Neural crest cell (in vitro differentiated cells): ENCODE data around the gene TRIP4. TPM values are rescaled to one million over a fixed set of nuclear protein-coding genes. Genes with fewer than 3 reads are reported as not detected.
"Not testable (repeated sequence)": the region's sequence is repeated elsewhere in the genome, so short reads cannot be mapped to it uniquely, and the experiment has no call there.

Experiments used
- DNase-seq: peaks from one replicate; pipeline ENCODE4 v3.0.0; 2021; ENCODE audit warnings: low read depth, mixed read lengths, low spot score
- H3K27ac Mint-ChIP-seq: one replicate; pipeline ENCODE4 v1.8.0; 2021; ENCODE audit warnings: mild to moderate bottlenecking, mixed read lengths; ENCODE audit not compliant: unreplicated experiment
- H3K27me3 Mint-ChIP-seq: 2 replicates; pipeline ENCODE4 v1.8.0; 2021; ENCODE audit warnings: low read depth, mild to moderate bottlenecking, mixed read lengths
- H3K36me3 Mint-ChIP-seq: 2 replicates; pipeline ENCODE4 v1.8.0; 2021; ENCODE audit warnings: low read depth, mild to moderate bottlenecking, mixed read lengths
- H3K4me1 Mint-ChIP-seq: 2 replicates; pipeline ENCODE4 v1.8.0; 2021; ENCODE audit warnings: mixed read lengths
- H3K4me3 Mint-ChIP-seq: one replicate; pipeline ENCODE4 v1.8.0; 2021; ENCODE audit warnings: mild to moderate bottlenecking, mixed read lengths
- H3K9me3 Mint-ChIP-seq: 2 replicates; pipeline ENCODE4 v1.8.0; 2021; ENCODE audit warnings: mixed read lengths
- total RNA-seq: library from RNA; stranded (reverse); gene quantifications from 2 replicates; pipeline ENCODE4 v1.2.1, GENCODE V29; 2021
- TF ChIP-seq, protein P1 (sequence below): fragments of 200-600 bp; sonication (generic); conservative IDR thresholded peaks from 2 replicates; pipeline ENCODE4 v1.5.0; 2021; ENCODE audit warnings: antibody characterized with exemption, mild to moderate bottlenecking

Gene TRIP4
- total RNA-seq, 1 donor from 2014 or later = 20.8 TPM

- DNase-seq = no peak
- H3K4me3 Mint-ChIP-seq = no peak overlapping the region
- TF ChIP-seq, protein P1, sequence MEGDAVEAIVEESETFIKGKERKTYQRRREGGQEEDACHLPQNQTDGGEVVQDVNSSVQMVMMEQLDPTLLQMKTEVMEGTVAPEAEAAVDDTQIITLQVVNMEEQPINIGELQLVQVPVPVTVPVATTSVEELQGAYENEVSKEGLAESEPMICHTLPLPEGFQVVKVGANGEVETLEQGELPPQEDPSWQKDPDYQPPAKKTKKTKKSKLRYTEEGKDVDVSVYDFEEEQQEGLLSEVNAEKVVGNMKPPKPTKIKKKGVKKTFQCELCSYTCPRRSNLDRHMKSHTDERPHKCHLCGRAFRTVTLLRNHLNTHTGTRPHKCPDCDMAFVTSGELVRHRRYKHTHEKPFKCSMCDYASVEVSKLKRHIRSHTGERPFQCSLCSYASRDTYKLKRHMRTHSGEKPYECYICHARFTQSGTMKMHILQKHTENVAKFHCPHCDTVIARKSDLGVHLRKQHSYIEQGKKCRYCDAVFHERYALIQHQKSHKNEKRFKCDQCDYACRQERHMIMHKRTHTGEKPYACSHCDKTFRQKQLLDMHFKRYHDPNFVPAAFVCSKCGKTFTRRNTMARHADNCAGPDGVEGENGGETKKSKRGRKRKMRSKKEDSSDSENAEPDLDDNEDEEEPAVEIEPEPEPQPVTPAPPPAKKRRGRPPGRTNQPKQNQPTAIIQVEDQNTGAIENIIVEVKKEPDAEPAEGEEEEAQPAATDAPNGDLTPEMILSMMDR = no peak
- H3K27me3 Mint-ChIP-seq = no peaks in the 10 kb centered on the region
- no peaks in the 10 kb centered on the region for H3K9me3 Mint-ChIP-seq
- no peaks in the 10 kb centered on the region for H3K4me1 Mint-ChIP-seq
- no peak overlapping the region for H3K27ac Mint-ChIP-seq
- H3K36me3 Mint-ChIP-seq = peaks cover 6% of the 10 kb centered on the region
Measured at GRCh38 chr15:64373360-64373759, 14.3 kb upstream of the TRIP4 start.

DNA sequence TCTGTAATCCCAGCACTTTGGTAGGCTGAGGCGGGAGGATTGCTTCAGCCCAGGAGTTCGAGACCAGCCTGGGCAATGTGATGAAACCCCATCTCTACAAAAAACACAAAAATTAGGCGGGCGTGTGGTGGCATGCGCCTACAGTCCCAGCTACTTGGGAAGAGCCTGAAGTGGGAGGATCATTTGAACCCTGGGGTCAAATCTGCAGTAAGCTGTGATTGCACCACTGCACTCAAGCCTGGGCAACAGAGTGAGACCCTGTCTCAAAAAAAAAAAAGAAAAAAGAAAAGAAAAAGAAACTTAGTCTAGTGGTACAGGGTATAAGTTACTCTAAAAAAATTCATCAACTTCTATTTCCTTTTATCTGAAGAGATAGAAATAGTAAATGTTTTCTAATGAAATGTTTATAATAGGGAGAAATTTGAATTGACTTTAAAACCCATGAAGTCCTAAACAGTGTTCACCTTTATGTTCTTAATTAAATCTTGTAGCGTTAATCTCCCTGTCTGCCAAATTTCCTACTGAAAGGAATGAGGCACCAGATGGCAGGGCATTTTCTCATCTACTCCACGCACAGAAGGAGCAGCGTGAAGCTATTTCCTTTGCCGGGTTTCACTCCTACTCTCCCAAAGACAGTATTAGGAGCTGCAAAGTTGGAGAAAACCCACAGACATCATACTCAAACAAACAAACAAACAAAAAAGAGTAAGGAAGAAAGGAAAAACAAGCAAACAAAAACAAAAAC lies 8.2 kb upstream of the TRIP4 start:
- Mint-ChIP-seq H3K4me3 (peak overlapping the region; percentile 92), H3K36me3 (peaks cover 3% of the 10 kb centered on the region), H3K9me3 (no peaks in the 10 kb centered on the region), H3K27ac (no peak overlapping the region), H3K4me1 (peaks cover 29% of the 10 kb centered on the region), H3K27me3 (no peaks in the 10 kb centered on the region)
- TF ChIP-seq, protein P1 = no peak
- no peak for DNase-seq

- H3K27me3 Mint-ChIP-seq, H3K36me3 Mint-ChIP-seq, H3K9me3 Mint-ChIP-seq, DNase-seq: not testable (repeated sequence)
- Mint-ChIP-seq H3K4me1 (peaks cover 29% of the 10 kb centered on the region), H3K4me3 (peak overlapping the region; percentile 92), H3K27ac (peak overlapping the region; percentile 94)
Measured at GRCh38 chr15:64380130-64380870, 7.3 kb upstream of the TRIP4 start.

DNA sequence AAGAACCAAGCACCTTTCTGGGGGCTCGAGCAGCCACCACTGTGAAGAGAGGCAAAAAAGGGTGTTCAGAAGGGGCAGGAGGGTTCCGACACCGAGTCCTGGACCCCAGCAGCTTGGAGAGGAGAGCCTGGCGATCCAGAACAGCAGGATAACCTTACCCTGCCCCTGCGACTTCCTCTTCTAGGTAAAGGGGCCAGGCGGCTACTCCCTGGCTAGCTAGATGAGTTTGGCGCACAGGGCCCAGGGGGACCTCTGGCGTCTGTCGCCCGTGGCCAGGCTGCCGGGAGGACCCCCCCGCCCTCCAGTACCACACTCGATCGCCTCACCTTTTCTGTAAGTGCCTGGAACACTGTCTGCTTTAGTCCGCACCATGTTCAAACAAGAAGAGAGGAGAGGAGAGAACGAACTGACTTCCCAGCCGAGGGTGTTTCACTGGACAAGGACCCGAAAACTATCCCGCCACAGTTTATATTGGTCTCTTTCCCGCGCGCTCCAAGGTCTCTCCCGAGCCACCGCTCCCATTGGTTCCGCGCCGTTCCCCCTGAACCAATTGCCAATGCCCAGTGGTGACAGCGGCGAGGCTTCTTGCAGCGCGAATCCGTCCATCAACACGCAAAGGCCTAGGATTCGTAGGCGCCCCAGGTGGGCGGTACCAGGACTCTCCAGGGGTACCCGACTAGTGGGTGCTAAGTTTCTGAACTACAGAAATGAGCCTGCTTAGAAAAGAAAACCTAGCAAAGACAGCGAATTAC lies 6.5 kb upstream of the TRIP4 start, which contains the start of gene PCLAF:
Gene PCLAF (minus strand): TSS at position 442 of the 752 bp plus-strand sequence. CDS start 70 bp downstream, at position 372.
- Mint-ChIP-seq H3K27ac (peak within 1 kb of the TSS; percentile 94), H3K27me3 (no peaks in the 10 kb centered on the region), H3K4me1 (peaks cover 29% of the 10 kb centered on the region), H3K9me3 (no peaks in the 10 kb centered on the region), H3K36me3 (no peaks in the 10 kb centered on the region), H3K4me3 (peak within 1 kb of the TSS; percentile 92)
- peak; percentile 90 for DNase-seq
- TF ChIP-seq, protein P1 = no peak

- TF ChIP-seq, protein P1 = no peak
- H3K27ac Mint-ChIP-seq = no peak overlapping the region
- peaks cover 2% of the 10 kb centered on the region for H3K36me3 Mint-ChIP-seq
- H3K4me1 Mint-ChIP-seq = peaks cover 40% of the 10 kb centered on the region
- no peaks in the 10 kb centered on the region for H3K9me3 Mint-ChIP-seq
- H3K4me3 Mint-ChIP-seq = peak overlapping the region; percentile 3
- no peaks in the 10 kb centered on the region for H3K27me3 Mint-ChIP-seq
- DNase-seq = no peak
Measured at GRCh38 chr15:64383760-64384159, 3.9 kb upstream of the TRIP4 start.
